ENCODE measurements around the gene TIRAP. TPM values are rescaled to one million over a fixed set of nuclear protein-coding genes. Genes with fewer than 3 reads are reported as not detected.
A peak's percentile ranks its signal among the peaks of the same experiment; 100 is the strongest.

Gene TIRAP
- total RNA-seq, 1 experiment from 2014 or later = 11.9 TPM

GRCh38 chr11:126337474-126338241, 54.8 kb downstream of the TIRAP start:
- Mint-ChIP-seq H3K36me3 (ENCODE audit: insufficient read depth, unreplicated experiment) (peaks cover 25% of the 10 kb centered on the region), H3K4me3 (ENCODE audit: unreplicated experiment) (no peak overlapping the region), H3K27ac (ENCODE audit: low read depth, unreplicated experiment) (no peak overlapping the region), H3K4me1 (ENCODE audit: insufficient read depth, unreplicated experiment) (peaks cover 37% of the 10 kb centered on the region), H3K27me3 (ENCODE audit: insufficient read depth, unreplicated experiment) (no peaks in the 10 kb centered on the region), H3K9me3 (ENCODE audit: unreplicated experiment) (no peaks in the 10 kb centered on the region)
- no TSS peak for BruUV-seq (replicated peaks)
- CTCF ChIA-PET = interaction anchor here (3.6 kb wide), 1 partner anchor 27 kb away, joined by 16 read pairs; no protein-coding TSS in a partner anchor
- intact Hi-C loops (cut with micrococcal nuclease) = no loop called here
- no peak for DNase-seq (ENCODE audit: unreplicated experiment)
- POLR2A ChIA-PET = interaction anchor here (0.8 kb wide), 1 partner anchor 16 kb away, joined by 3 read pairs; no protein-coding TSS in a partner anchor
- TF ChIP-seq CTCF (IDR thresholded peaks at IDR 0.05; ENCODE audit: unreplicated experiment) = no peak

DNA sequence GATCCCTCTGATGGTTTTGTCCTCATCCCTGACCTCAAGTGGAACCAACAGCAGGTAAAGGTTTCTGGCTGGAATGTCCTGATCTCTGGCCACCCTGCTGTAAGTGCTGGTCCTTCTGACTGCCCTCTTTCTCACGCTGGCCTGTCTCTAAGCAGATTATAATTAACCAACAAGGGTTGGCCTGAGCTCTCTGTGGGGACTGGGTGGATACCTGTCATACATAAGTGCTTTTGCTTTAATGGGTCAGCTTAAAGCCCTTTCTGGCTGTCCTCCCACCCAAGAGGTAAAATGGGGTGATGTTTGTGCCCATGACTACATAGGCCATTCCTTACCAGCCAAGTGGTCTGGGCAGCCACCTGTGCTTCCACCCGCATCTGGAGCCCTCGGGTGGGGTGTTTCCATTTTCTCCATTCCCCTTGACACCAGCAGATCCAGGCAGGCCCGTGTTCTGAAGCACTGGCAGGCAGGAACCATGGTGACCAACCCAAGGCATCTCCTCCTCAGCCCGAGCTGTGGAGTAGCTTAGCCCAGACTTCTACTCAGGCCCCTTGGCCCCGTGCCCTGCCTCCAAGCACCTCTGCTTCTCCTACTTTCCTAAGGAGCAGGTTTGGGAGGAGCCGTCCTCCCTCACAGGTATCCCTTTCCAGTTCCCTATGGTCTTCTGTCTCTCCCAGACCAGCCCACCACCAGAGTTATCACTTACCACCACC, 55.6 kb downstream of the TIRAP start:
- intact Hi-C loops (cut with micrococcal nuclease) = no loop called here
- Mint-ChIP-seq H3K27ac (ENCODE audit: low read depth, unreplicated experiment) (no peak overlapping the region), H3K36me3 (ENCODE audit: insufficient read depth, unreplicated experiment) (peaks cover 27% of the 10 kb centered on the region), H3K27me3 (ENCODE audit: insufficient read depth, unreplicated experiment) (no peaks in the 10 kb centered on the region), H3K4me1 (ENCODE audit: insufficient read depth, unreplicated experiment) (peaks cover 30% of the 10 kb centered on the region), H3K9me3 (ENCODE audit: unreplicated experiment) (no peaks in the 10 kb centered on the region), H3K4me3 (ENCODE audit: unreplicated experiment) (no peak overlapping the region)
- CTCF ChIA-PET = interaction anchor here (0.7 to 3.6 kb wide), 2 partner anchors 28 to 131 kb away, joined by 3 to 16 read pairs; no protein-coding TSS in a partner anchor
- no peak for DNase-seq (ENCODE audit: unreplicated experiment)
- POLR2A ChIA-PET = interaction anchor here (0.7 kb wide), 2 partner anchors 15 to 645 kb away, joined by 3 read pairs; no protein-coding TSS in a partner anchor
- no peak for TF ChIP-seq CTCF (IDR thresholded peaks at IDR 0.05; ENCODE audit: unreplicated experiment)
- no TSS peak for BruUV-seq (replicated peaks)

GRCh38 chr11:126339073-126339862, 56.4 kb downstream of the TIRAP start:
- TF ChIP-seq CTCF (IDR thresholded peaks at IDR 0.05; ENCODE audit: unreplicated experiment) = no peak
- no peaks in the 10 kb centered on the region for H3K9me3 Mint-ChIP-seq (ENCODE audit: unreplicated experiment)
- no peak overlapping the region for H3K4me3 Mint-ChIP-seq (ENCODE audit: unreplicated experiment)
- no peak overlapping the region for H3K27ac Mint-ChIP-seq (ENCODE audit: low read depth, unreplicated experiment)
- peaks cover 30% of the 10 kb centered on the region for H3K4me1 Mint-ChIP-seq (ENCODE audit: insufficient read depth, unreplicated experiment)
- POLR2A ChIA-PET = interaction anchor here (0.7 kb wide), 2 partner anchors 14 to 537 kb away, joined by 3 read pairs; no protein-coding TSS in a partner anchor
- DNase-seq (ENCODE audit: unreplicated experiment) = peak; percentile 49
- peaks cover 25% of the 10 kb centered on the region for H3K36me3 Mint-ChIP-seq (ENCODE audit: insufficient read depth, unreplicated experiment)
- BruUV-seq (replicated peaks) = no TSS peak
- intact Hi-C loops (cut with micrococcal nuclease) = no loop called here
- CTCF ChIA-PET = interaction anchor here (3.6 kb wide), 1 partner anchor 28 kb away, joined by 16 read pairs; no protein-coding TSS in a partner anchor
- H3K27me3 Mint-ChIP-seq (ENCODE audit: insufficient read depth, unreplicated experiment) = no peaks in the 10 kb centered on the region

Measured in MCF 10A (cell line).